HG03342 (cell line): ENCODE data around the gene MYPN.
A peak's percentile ranks its signal among the peaks of the same experiment; 100 is the strongest.
"Not testable (repeated sequence)": the region's sequence is repeated elsewhere in the genome, so short reads cannot be mapped to it uniquely, and the experiment has no call there.

Source experiments
- ATAC-seq: cut with Tn5 transposase; IDR thresholded peaks from one replicate; pipeline ENCODE4 v1.9.1; 2021; ENCODE audit warnings: mild to moderate bottlenecking, moderate library complexity; ENCODE audit not compliant: unreplicated experiment

The MYPN gene

DNA sequence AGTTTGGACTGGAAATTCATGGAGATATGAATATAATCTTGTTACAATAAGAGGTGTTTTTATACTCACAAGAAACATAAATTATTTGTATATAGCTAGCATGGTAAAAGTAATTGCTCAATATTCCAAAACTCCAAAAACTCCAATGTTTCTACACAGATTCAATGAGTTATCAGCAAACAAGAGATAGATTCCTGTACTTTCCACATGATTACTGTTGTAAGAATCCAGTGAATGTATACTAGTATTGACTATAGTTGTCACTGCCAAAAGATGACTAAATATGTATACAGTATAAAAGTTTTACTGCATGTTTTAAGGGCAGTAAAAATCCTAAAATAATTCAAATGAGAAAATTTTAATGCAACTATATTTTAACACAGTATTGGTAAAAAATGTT is 111.9 kb downstream of the MYPN start:
- ATAC-seq = no peak

DNA sequence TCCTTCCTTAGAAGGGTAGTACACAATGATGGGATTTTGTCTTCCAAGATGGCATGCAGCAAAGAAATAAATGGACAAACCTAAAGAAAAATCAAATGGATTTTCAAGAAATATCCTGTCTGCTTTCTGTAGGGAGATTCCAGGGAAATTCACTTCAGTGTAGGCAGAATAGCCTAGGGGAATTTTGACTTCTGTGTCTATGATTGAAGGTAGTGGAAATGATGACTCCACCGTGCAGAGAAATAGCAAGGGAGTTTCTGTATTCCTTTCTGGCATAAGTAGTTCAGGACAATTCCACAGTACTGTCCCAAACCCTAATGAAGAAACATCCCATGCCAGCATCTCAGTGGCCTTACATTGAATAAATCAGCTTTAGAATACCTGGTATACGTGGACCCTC is 113.1 kb downstream of the MYPN start:
- ATAC-seq = no peak

GRCh38 chr10:68223535-68224165 is 114.4 kb downstream of the MYPN start:
- ATAC-seq = no peak

DNA sequence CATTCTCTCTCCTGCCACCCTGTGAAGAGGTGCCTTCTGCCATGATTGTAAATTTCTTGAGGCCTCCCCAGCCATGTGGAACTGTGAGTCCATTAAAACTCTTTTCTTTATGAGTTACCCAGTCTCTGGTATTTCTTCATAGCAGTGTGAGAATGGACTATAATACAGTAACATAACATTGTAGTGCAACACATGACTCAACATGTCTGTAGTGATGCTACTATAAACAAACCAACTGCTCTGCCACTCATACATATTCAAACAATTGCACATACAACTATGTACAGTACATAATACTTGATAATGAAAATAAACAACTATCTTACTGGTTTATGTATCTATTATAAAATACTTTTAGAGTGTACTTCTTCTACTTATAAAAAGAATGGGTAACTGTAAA is 115.5 kb downstream of the MYPN start:
- ATAC-seq = no peak

DNA sequence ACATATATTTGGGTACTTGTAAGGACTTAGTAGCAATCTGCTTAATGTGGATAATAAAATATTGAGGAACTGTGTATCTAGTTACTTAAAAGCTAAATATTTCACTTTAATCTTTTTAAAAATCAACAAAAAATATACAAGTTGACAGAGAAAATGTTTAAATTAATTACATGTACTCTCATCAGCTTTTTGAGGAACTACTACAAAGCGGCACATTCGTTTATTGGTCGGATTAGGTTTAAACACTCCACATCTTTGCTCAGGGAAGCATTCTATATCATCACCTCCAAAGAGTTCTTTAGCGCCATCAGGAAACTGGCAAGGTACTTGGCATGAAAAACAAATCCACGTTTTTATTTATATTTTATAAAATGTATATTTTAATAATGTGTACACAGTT is 121.0 kb downstream of the MYPN start:
- ATAC-seq = no peak

GRCh38 chr10:68231106-68231816 is 122.0 kb downstream of the MYPN start:
- ATAC-seq = peak; percentile 90

- ATAC-seq = no peak
Observed at GRCh38 chr10:68231817-68232251, 122.5 kb downstream of the MYPN start, which contains the start of gene ATOH7. Gene ATOH7, minus strand, starts transcription at chr10:68232113. Its CDS starts 436 bp downstream, at chr10:68231677.

GRCh38 chr10:68233046-68233445 is 123.8 kb downstream of the MYPN start:
- no peak for ATAC-seq

- ATAC-seq = no peak
Observed at GRCh38 chr10:68235111-68235510, 125.8 kb downstream of the MYPN start.

GRCh38 chr10:68235581-68235980 is 126.3 kb downstream of the MYPN start:
- ATAC-seq = no peak

DNA sequence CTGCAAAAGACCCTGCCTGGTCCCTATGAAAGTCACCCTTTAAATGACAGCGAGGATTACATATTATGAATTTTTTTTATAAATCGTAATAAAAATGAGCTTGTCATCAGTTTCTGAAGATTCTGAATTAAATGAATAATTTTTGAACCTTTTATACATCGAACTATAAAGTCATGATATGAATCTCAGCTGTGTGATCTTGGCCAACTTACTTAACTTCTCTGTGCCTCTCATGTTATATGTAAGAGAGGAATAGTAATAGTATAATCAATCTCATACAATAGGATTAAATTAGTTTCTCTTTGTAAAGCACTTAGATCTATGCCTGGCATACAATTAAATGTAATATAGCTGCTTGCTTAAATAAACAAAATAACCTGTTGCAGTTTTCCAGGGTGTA is 127.9 kb downstream of the MYPN start:
- ATAC-seq = no peak

- no peak for ATAC-seq
Observed at GRCh38 chr10:68238371-68238770, 129.1 kb downstream of the MYPN start.

DNA sequence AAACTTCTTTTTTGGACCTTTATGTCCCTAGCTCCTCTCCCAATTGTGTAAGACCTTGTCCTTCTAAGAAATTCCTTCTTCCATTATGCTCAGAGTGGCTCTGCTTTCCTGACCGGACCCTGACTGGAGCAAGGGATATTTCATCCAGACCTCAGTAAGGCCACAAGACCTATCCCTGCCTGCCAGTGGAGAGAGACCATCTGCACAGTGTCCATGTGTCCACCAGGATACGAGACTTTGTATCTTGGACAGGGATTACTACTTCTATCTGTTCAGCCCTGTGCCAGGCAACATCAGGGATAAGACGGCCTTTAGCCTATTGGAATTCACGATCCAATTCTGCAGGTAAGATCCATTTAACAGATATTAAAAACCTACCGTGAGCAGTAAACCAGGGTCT is 129.8 kb downstream of the MYPN start:
- no peak for ATAC-seq

DNA sequence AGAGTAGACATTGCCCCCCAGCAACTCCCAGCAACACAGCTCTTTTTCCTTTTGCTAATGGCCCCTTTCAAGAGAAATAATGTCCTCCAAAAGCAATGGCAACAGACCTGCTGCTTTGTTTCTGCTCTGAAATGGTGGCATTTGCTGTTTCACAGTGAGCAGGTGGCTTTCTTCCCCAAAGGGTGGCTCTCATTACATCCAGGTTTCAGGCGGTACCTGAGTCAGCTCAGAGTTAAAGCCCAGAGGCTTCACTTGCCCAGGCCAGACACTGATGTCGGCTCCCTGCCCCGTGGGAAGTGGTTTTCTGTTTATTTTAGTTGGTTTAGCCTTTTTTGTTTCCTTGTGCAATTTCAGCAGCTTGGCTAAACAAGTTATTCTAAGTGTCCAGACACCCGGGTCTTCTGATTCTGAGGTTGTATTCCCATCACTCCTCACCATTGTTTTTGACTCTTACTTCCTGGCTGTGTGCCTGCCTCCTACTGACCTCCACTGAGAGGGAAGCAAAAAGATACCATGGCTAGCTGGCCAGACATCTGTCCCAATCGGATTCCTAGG is 130.4 kb downstream of the MYPN start:
- ATAC-seq = no peak

DNA sequence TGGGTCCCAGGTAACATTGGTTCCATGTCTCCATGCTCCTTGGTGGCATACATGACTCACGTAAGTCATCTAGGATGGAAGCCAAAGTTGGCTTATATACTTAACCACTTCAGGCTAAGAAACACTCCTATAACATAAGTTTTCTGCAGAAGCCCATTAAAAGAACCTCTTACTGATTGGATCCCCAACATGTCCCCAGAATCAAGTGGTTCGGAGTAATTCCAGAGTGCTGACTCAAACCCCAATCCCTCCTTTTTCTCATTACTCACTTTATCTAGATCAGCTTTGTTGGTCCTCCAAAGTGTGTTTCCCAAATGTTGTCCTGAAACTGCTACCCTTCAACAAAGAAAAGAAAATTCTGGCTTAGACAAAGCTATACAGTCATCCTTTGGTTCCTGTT is 132.8 kb downstream of the MYPN start:
- ATAC-seq = no peak

DNA sequence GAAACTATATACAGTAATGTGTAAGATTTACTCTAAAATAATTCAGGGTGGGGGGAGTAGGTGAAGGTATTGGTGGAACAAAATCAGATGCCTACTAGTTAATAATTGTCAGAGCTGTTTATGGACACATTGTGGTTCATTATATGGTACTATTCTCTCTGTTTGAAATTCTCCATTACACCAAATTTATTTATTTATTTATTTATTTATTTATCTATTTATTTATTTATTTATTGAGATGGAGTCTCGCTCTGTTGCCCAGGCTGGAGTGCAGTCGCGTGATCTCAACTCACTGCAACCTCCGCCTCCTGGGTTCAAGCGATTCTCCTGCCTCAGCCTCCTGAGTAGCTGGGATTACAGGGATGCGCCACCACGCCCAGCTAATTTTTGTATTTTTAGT is 137.1 kb downstream of the MYPN start:
- ATAC-seq = not testable (repeated sequence)

DNA sequence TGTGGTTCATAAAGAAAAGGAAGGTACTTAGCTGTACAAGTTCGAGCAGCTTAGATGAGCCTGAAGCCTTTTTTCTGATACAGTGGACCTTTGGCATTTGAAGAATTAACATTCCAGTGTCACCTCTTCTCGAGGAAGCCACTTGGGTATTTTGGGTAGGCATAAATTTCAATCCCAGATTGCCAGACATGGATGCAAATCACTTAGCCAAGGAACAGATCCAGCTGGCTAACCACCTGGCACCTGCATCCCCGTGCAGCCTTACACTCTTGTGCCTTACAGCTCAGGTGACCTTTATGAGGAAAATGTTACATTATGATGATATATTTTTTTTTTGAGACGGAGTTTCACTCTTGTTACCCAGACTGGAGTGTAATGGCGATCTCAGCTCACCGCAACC is 138.6 kb downstream of the MYPN start:
- ATAC-seq = no peak

DNA sequence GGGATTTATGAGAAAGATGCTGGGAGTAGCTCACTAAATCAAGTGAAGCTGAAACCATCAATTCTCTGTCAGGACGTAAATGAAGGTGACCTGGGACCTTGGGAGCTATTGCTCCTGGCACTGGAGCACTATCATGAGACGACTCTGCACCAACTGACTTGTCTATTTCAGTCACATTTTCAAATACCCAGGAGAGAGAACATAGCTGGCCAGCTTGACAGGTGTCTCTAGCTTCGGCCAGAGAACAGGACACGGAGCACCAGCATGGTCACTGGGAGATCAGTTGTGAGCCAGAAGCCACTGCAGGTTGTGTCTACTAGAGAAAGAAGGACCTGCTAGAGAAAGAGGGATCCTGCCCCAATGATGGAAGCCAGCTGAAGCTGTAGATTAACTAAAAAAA is 140.0 kb downstream of the MYPN start:
- ATAC-seq = no peak

DNA sequence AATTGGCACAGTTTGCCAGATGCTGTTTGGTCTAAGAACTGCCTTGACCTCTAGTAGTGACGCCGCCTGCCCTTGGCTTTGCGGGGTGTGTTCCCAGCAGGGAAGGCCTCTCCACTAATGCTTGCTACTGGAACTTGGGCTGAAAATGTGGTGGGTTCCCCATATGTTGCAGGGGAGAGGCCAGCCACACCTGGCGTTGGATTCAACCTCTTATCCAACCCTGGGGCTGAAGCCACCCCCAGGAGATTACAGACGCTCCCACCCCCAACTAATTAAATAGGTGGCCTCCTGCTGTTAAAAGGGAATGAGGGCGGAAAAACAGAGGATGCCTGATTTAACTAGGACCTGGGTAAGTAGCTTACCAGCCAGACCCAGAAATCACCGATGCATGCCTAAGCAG is 141.9 kb downstream of the MYPN start:
- no peak for ATAC-seq

- no peak for ATAC-seq
Observed at GRCh38 chr10:68251625-68252495, 142.6 kb downstream of the MYPN start.

GRCh38 chr10:68253346-68253745 is 144.1 kb downstream of the MYPN start:
- ATAC-seq = no peak
